ENCODE measurements around the gene FCN3.
"Not testable (repeated sequence)": the region's sequence is repeated elsewhere in the genome, so short reads cannot be mapped to it uniquely, and the experiment has no call there.

DNA sequence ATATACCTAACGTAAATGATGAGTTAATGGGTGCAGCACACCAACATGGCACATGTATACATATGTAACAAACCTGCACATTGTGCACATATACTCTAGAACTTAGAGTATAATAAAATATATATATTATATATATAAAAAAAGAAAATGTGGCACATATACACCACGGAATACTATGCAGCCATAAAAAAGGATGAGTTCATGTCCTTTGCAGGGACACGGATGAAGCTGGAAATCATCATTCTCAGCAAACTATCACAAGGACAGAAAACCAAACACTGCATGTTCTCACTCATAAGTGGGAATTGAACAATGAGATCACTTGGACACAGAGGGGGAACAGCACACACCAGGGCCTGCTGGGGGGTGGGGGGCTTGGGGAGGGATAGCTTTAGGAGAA is 10.2 kb upstream of the FCN3 start:
- TF ChIP-seq, protein P1, sequence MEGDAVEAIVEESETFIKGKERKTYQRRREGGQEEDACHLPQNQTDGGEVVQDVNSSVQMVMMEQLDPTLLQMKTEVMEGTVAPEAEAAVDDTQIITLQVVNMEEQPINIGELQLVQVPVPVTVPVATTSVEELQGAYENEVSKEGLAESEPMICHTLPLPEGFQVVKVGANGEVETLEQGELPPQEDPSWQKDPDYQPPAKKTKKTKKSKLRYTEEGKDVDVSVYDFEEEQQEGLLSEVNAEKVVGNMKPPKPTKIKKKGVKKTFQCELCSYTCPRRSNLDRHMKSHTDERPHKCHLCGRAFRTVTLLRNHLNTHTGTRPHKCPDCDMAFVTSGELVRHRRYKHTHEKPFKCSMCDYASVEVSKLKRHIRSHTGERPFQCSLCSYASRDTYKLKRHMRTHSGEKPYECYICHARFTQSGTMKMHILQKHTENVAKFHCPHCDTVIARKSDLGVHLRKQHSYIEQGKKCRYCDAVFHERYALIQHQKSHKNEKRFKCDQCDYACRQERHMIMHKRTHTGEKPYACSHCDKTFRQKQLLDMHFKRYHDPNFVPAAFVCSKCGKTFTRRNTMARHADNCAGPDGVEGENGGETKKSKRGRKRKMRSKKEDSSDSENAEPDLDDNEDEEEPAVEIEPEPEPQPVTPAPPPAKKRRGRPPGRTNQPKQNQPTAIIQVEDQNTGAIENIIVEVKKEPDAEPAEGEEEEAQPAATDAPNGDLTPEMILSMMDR (IDR thresholded peaks at IDR 0.05; ENCODE audit: poor library complexity): not testable (repeated sequence)
- TF ChIP-seq EZH2 (IDR thresholded peaks at IDR 0.05; ENCODE audit: borderline replicate concordance): not testable (repeated sequence)

Measured in hepatocyte (in vitro differentiated cells).